Hepatocyte (in vitro differentiated cells): ENCODE measurements around the gene RBM39. TPM values are rescaled to one million over a fixed set of nuclear protein-coding genes. Genes with fewer than 3 reads are reported as not detected.
A peak's percentile ranks its signal among the peaks of the same experiment; 100 is the strongest.

Experiments used
- DNase-seq: peaks from one replicate; pipeline ENCODE4 v3.0.0-alpha.2; 2016; ENCODE audit warnings: low spot score
- H2AFZ ChIP-seq: fragments of 200-600 bp; sonication (generic); 2 replicates; pipeline ENCODE4 v1.6.0; 2016; ENCODE audit warnings: antibody characterized with exemption, mild to moderate bottlenecking
- H3K27ac ChIP-seq: fragments of 200-600 bp; sonication (generic); 2 replicates; pipeline ENCODE4 v1.5.1; 2016; ENCODE audit warnings: mild to moderate bottlenecking
- H3K27me3 ChIP-seq: fragments of 200-600 bp; sonication (generic); 2 replicates; pipeline ENCODE4 v1.6.1; 2016
- H3K36me3 ChIP-seq: fragments of 200-600 bp; sonication (generic); replicated peaks from 2 replicates; pipeline ENCODE4 v1.5.1; 2016; ENCODE audit warnings: low read depth; ENCODE audit not compliant: insufficient read depth
- H3K4me1 ChIP-seq: fragments of 200-600 bp; sonication (generic); 2 replicates; pipeline ENCODE4 v1.5.1; 2016; ENCODE audit warnings: mild to moderate bottlenecking, moderate library complexity; ENCODE audit not compliant: insufficient read depth
- H3K4me2 ChIP-seq: fragments of 200-600 bp; sonication (generic); 2 replicates; pipeline ENCODE4 v1.6.0; 2016
- H3K4me3 ChIP-seq: fragments of 200-600 bp; sonication (generic); 2 replicates; pipeline ENCODE4 v1.5.1; 2016; ENCODE audit warnings: mild to moderate bottlenecking
- H3K79me2 ChIP-seq: fragments of 200-600 bp; sonication (generic); 2 replicates; pipeline ENCODE4 v1.6.0; 2017; ENCODE audit warnings: mild to moderate bottlenecking
- H3K9me2 ChIP-seq: fragments of 200-600 bp; sonication (generic); replicated peaks from 2 replicates; pipeline ENCODE4 v1.6.0; 2017; ENCODE audit warnings: mild to moderate bottlenecking; ENCODE audit not compliant: insufficient read depth
- H3K9me3 ChIP-seq: fragments of 200-600 bp; sonication (generic); 2 replicates; pipeline ENCODE4 v1.5.1; 2016; ENCODE audit warnings: low read depth, mild to moderate bottlenecking
- H4K20me1 ChIP-seq: fragments of 200-600 bp; sonication (generic); 2 replicates; pipeline ENCODE4 v1.6.0; 2016; ENCODE audit warnings: mild to moderate bottlenecking; ENCODE audit not compliant: insufficient read depth, poor library complexity, severe bottlenecking
- EZH2 ChIP-seq: fragments of 200-600 bp; sonication (generic); IDR thresholded peaks from 2 replicates; pipeline ENCODE4 v1.6.1; 2016; ENCODE audit warnings: antibody characterized with exemption, mild to moderate bottlenecking, borderline replicate concordance
- EZH2phosphoT487 ChIP-seq: fragments of 200-600 bp; sonication (generic); IDR thresholded peaks from one replicate; pipeline ENCODE4 v1.6.1; 2018; ENCODE audit warnings: antibody characterized with exemption, mild to moderate bottlenecking, low read depth, moderate library complexity; ENCODE audit not compliant: unreplicated experiment, severe bottlenecking
- WGBS: methylation state at CpG from one replicate; pipeline ENCODE4 v1.1.6; 2016; ENCODE audit warnings: low lambda C conversion rate; ENCODE audit errors: missing lambda C conversion rate; 5-methylcytosine and 5-hydroxymethylcytosine counted together
- polyA plus RNA-seq: library from polyadenylated mRNA; unstranded; fragments of >200 nt; fragmentation: Nextera tagmentation; extraction: Ambion mirVana; gene quantifications from 2 replicates; pipeline ENCODE4 v1.2.1, GENCODE V29; 2016
- total RNA-seq: library from RNA; depleted of rRNA; stranded (reverse); fragments of >200 nt; gene quantifications from 2 replicates; pipeline ENCODE4 v1.2.3, GENCODE V29; 2014
- TF ChIP-seq, protein P1 (sequence below): fragments of 200-600 bp; sonication (generic); IDR thresholded peaks from 2 replicates; pipeline ENCODE4 v1.5.1; 2016; ENCODE audit warnings: antibody characterized with exemption, mild to moderate bottlenecking; ENCODE audit not compliant: poor library complexity

The RBM39 gene
- total and polyA plus RNA-seq, 2 experiments from 2014 or later = 200 to 423 TPM

- no peaks in the 10 kb centered on the region for H3K9me2 ChIP-seq
- H3K79me2 ChIP-seq = peaks cover 90% of the 10 kb centered on the region
- H4K20me1 ChIP-seq = peaks cover 78% of the 10 kb centered on the region
- no peak overlapping the region for H3K27ac ChIP-seq
- TF ChIP-seq EZH2phosphoT487 (no peak), EZH2 (no peak)
- TF ChIP-seq, protein P1, sequence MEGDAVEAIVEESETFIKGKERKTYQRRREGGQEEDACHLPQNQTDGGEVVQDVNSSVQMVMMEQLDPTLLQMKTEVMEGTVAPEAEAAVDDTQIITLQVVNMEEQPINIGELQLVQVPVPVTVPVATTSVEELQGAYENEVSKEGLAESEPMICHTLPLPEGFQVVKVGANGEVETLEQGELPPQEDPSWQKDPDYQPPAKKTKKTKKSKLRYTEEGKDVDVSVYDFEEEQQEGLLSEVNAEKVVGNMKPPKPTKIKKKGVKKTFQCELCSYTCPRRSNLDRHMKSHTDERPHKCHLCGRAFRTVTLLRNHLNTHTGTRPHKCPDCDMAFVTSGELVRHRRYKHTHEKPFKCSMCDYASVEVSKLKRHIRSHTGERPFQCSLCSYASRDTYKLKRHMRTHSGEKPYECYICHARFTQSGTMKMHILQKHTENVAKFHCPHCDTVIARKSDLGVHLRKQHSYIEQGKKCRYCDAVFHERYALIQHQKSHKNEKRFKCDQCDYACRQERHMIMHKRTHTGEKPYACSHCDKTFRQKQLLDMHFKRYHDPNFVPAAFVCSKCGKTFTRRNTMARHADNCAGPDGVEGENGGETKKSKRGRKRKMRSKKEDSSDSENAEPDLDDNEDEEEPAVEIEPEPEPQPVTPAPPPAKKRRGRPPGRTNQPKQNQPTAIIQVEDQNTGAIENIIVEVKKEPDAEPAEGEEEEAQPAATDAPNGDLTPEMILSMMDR = no peak
- DNase-seq = no peak
- WGBS = 83% methylated on average over 4 of the region's 4 CpGs
- H3K27me3 ChIP-seq = no peaks in the 10 kb centered on the region
- H3K36me3 ChIP-seq = peaks cover 5% of the 10 kb centered on the region
- no peak overlapping the region for H2AFZ ChIP-seq
- H3K4me2 ChIP-seq = peak overlapping the region; percentile 75
- H3K4me3 ChIP-seq = no peak overlapping the region
- no peaks in the 10 kb centered on the region for H3K9me3 ChIP-seq
- H3K4me1 ChIP-seq = peaks cover 47% of the 10 kb centered on the region
These were observed 3.5 kb downstream of the RBM39 start for GRCh38 chr20:35738410-35739179.

GRCh38 chr20:35737865-35738333, 4.2 kb downstream of the RBM39 start:
- H3K4me1 ChIP-seq = peaks cover 42% of the 10 kb centered on the region
- peaks cover 85% of the 10 kb centered on the region for H4K20me1 ChIP-seq
- H3K9me3 ChIP-seq = no peaks in the 10 kb centered on the region
- DNase-seq = no peak
- no peak overlapping the region for H3K27ac ChIP-seq
- H3K9me2 ChIP-seq = no peaks in the 10 kb centered on the region
- no peak overlapping the region for H3K4me3 ChIP-seq
- TF ChIP-seq EZH2phosphoT487 (no peak), EZH2 (no peak)
- TF ChIP-seq, protein P1 = no peak
- peaks cover 5% of the 10 kb centered on the region for H3K36me3 ChIP-seq
- WGBS = 97% methylated on average over 13 of the region's 15 CpGs
- no peaks in the 10 kb centered on the region for H3K27me3 ChIP-seq
- H3K79me2 ChIP-seq = peaks cover 90% of the 10 kb centered on the region
- H2AFZ ChIP-seq = no peak overlapping the region
- peak overlapping the region; percentile 75 for H3K4me2 ChIP-seq

DNA sequence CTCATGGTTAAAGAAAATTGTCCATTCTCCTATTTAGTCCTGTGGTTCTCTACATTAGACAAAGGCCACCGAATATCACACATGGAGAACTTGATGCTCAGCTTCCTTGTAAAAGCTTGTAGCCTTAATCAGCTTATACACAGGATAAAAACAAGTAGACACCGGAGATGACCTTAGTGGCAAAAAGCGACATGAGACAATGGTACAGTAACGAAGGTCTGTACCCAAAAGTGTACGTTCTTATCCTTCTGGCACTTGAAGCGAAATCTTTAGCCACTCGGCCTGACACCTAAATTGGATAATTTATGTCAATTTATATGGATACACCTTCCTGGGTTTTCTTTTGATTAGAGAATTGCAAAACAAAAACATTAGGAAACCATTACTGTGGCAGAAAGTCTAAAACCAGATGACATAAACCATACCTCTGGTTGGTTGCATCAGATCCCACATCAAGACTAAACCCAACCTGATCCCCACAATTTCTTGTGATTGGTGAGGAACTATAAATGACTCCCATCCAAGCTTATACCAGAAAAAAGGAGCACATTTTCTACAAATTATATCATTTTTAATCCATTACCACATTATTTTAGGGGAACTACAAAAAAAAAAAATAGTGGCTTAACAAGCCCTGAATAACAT, 6.1 kb downstream of the RBM39 start:
- H4K20me1 ChIP-seq = peaks cover 100% of the 10 kb centered on the region
- peaks cover 5% of the 10 kb centered on the region for H3K36me3 ChIP-seq
- H3K4me2 ChIP-seq = peak overlapping the region; percentile 47

More for the DNA sequence above, 6.1 kb downstream of the RBM39 start:
- H3K9me2 ChIP-seq = no peaks in the 10 kb centered on the region
- 90% methylated on average over 7 of the region's 7 CpGs for WGBS
- no peak for DNase-seq
- peaks cover 42% of the 10 kb centered on the region for H3K4me1 ChIP-seq
- TF ChIP-seq EZH2phosphoT487 = no peak
- TF ChIP-seq, protein P1 = no peak
- H3K79me2 ChIP-seq = peaks cover 100% of the 10 kb centered on the region
- no peak overlapping the region for H3K27ac ChIP-seq
- H3K9me3 ChIP-seq = no peaks in the 10 kb centered on the region
- no peaks in the 10 kb centered on the region for H3K27me3 ChIP-seq
- H2AFZ ChIP-seq = no peak overlapping the region
- no peak overlapping the region for H3K4me3 ChIP-seq
